Transverse colon (tissue), 4 donors: ENCODE results near the gene EHD4. TPM values are rescaled to one million over a fixed set of nuclear protein-coding genes. Genes with fewer than 3 reads are reported as not detected.

Experiments
- DNase-seq: peaks from one replicate; pipeline ENCODE4 v3.0.0-alpha.2; 2019
- H3K27ac ChIP-seq, 4 donors: fragments of 200-600 bp; sonication (generic); 2 replicates each; pipeline ENCODE4 v1.5.1; 2016 to 2018; ENCODE audit warnings: inconsistent platforms in 4 of 4
- H3K27me3 ChIP-seq: fragments of 200-600 bp; sonication (generic); 2 replicates; pipeline ENCODE4 v1.5.1; 2017; ENCODE audit warnings: inconsistent platforms
- H3K36me3 ChIP-seq, 4 donors: fragments of 200-600 bp; sonication (generic); 2 replicates each; pipeline ENCODE4 v1.5.1; 2017 to 2019; ENCODE audit warnings: inconsistent platforms in 4 of 4
- H3K4me1 ChIP-seq, 4 donors: fragments of 200-600 bp; sonication (generic); 2 replicates each; pipeline ENCODE4 v1.5.1; 2017 to 2020; ENCODE audit warnings: inconsistent platforms in 4 of 4
- H3K4me3 ChIP-seq, 4 donors: fragments of 200-600 bp; sonication (generic); 1 replicate in 1 of 4; 2 replicates in 3 of 4; pipeline versions ENCODE4 v1.5.1 to v1.6.1; 2017 to 2019; ENCODE audit warnings: inconsistent platforms in 4 of 4
- H3K9me3 ChIP-seq, 2 donors: fragments of 200-600 bp; sonication (generic); 2 replicates each; pipeline ENCODE4 v1.5.1; 2017 to 2019; ENCODE audit warnings: inconsistent platforms in 2 of 2
- CTCF ChIP-seq, 5 experiments: fragments of 200-600 bp in 3 of 5; fragments of 450-650 bp in 2 of 5; sonication (generic) in 3 of 5; IDR thresholded peaks; 1 replicate in 2 of 5; 2 replicates in 3 of 5; pipeline ENCODE4 v1.5.1; 2016 to 2017; ENCODE audit warnings: antibody characterized with exemption in 5 of 5, inconsistent platforms in 3 of 5, mild to moderate bottlenecking in 2 of 5, moderate library complexity in 1 of 5
- EP300 ChIP-seq: sonication (generic); formaldehyde crosslinking; IDR thresholded peaks from one replicate; pipeline ENCODE4 v1.6.1; 2017; ENCODE audit warnings: antibody characterized with exemption, low read depth
- POLR2A ChIP-seq: fragments of 450-650 bp; IDR thresholded peaks from one replicate; pipeline ENCODE4 v1.6.1; 2016; ENCODE audit warnings: antibody characterized with exemption, mild to moderate bottlenecking, moderate library complexity
- POLR2AphosphoS5 ChIP-seq, 3 donors: sonication (generic); formaldehyde crosslinking; IDR thresholded peaks; one replicate each; pipeline ENCODE4 v1.6.1; 2016; ENCODE audit warnings: antibody characterized with exemption in 3 of 3
- WGBS, 2 donors: methylation state at CpG; one replicate each; pipeline ENCODE4 v1.1.5; 2018; ENCODE audit warnings: low coverage in 1 of 2; 5-methylcytosine and 5-hydroxymethylcytosine counted together
- in situ Hi-C, 4 donors: fragments of 200-750 bp; cut with MboI; loops; one replicate each; pipeline versions ENCODE4 v1.15.0 to v1.15.1; 2017; ENCODE audit warnings: low sequenced_read_pairs in 3 of 4, low pct_ligation_motif_present in 1 of 4, low pct_unique_long_range_greater_than_20kb in 1 of 4
- intact Hi-C: fragments of 100-400 bp; cut with DNase I; formaldehyde crosslinking; loops from one replicate; pipeline ENCODE4 v1.15.1; 2023; ENCODE audit warnings: low total_unique reads
- total RNA-seq, 4 donors: library from RNA; depleted of rRNA; stranded (reverse); fragments of >200 nt; gene quantifications; one replicate each; pipeline ENCODE4 v1.1.0, GENCODE V29; 2016

The EHD4 gene
- total RNA-seq, 4 donors from 2014 or later, result 16.9 to 55.4 (median 35.5) TPM

GRCh38 chr15:41883484-41883825, 88.9 kb downstream of the EHD4 start:
- no peak for DNase-seq
- intact Hi-C loops, result no loop called here
- Histone ChIP-seq H3K4me3 (no peak overlapping the region), H3K9me3 (no peaks in the 10 kb centered on the region), H3K4me1 (peaks cover 3 to 14% (median 13%) of the 10 kb centered on the region in 4 donors), H3K36me3 (no peaks in the 10 kb centered on the region), H3K27ac (no peak overlapping the region), H3K27me3 (peaks cover 27% of the 10 kb centered on the region)
- WGBS, 2 donors, result 90% methylated on average over 2 of the region's 2 CpGs; no CpG with 5 or more reads in 1 of the 2 donors
- TF ChIP-seq CTCF (IDR thresholded peaks at IDR 0.05) (no peak), POLR2AphosphoS5 (IDR thresholded peaks at IDR 0.05) (no peak), EP300 (no peak), POLR2A (no peak)
- in situ Hi-C loops, result no loop called here

GRCh38 chr15:41882689-41883483, 89.5 kb downstream of the EHD4 start:
- WGBS, 2 donors, result 54% methylated on average over 10 of the region's 14 CpGs; no CpG with 5 or more reads in 1 of the 2 donors
- intact Hi-C loops, result no loop called here
- in situ Hi-C loops, result no loop called here
- peak overlapping the region in 2 of 4 donors; percentile 32 to 42 for H3K4me3 ChIP-seq
- no peak overlapping the region for H3K27ac ChIP-seq
- TF ChIP-seq EP300 (no peak), CTCF (IDR thresholded peaks at IDR 0.05) (no peak), POLR2AphosphoS5 (IDR thresholded peaks at IDR 0.05) (no peak), POLR2A (no peak)
- no peak for DNase-seq
- H3K36me3 ChIP-seq, result no peaks in the 10 kb centered on the region
- no peaks in the 10 kb centered on the region for H3K9me3 ChIP-seq
- H3K4me1 ChIP-seq, result peaks cover 3 to 14% (median 13%) of the 10 kb centered on the region in 4 donors
- H3K27me3 ChIP-seq, result peaks cover 27% of the 10 kb centered on the region

GRCh38 chr15:41881920-41882688, 90.3 kb downstream of the EHD4 start:
- in situ Hi-C loops, result no loop called here
- Histone ChIP-seq H3K9me3 (no peaks in the 10 kb centered on the region), H3K27me3 (peaks cover 27% of the 10 kb centered on the region), H3K4me3 (peak overlapping the region in 3 of 4 donors; percentile 9 to 42 (median 32)), H3K36me3 (no peaks in the 10 kb centered on the region), H3K4me1 (peaks cover 3 to 14% (median 13%) of the 10 kb centered on the region in 4 donors), H3K27ac (no peak overlapping the region)
- WGBS, 2 donors, result 25% methylated on average over 56 of the region's 81 CpGs; no CpG with 5 or more reads in 1 of the 2 donors
- DNase-seq, result peak; percentile 42
- intact Hi-C loops, result no loop called here
- TF ChIP-seq POLR2AphosphoS5 (IDR thresholded peaks at IDR 0.05), result no peak
- TF ChIP-seq POLR2A, result no peak
- no peak for TF ChIP-seq CTCF (IDR thresholded peaks at IDR 0.05)
- TF ChIP-seq EP300, result no peak

GRCh38 chr15:41881550-41881919, 90.8 kb downstream of the EHD4 start:
- Histone ChIP-seq H3K4me3 (peak overlapping the region in 2 of 4 donors; percentile 32 to 42), H3K27ac (no peak overlapping the region), H3K4me1 (peaks cover 3 to 14% (median 13%) of the 10 kb centered on the region in 4 donors), H3K27me3 (peaks cover 27% of the 10 kb centered on the region), H3K9me3 (no peaks in the 10 kb centered on the region), H3K36me3 (no peaks in the 10 kb centered on the region)
- WGBS, 2 donors, result 53% methylated on average over 10 of the region's 10 CpGs; no CpG with 5 or more reads in 1 of the 2 donors
- in situ Hi-C loops (no loop called here), intact Hi-C loops (no loop called here)
- no peak for TF ChIP-seq POLR2A
- no peak for DNase-seq
